Stimulated activated CD4-positive, alpha-beta T cell treated with anti-CD3 and anti-CD28 coated beads, TNF-alpha, amount 100 ng/mL, for 4 hours (primary cell): Measurements from ENCODE around the gene GJA1.

Source experiments
- DNase-seq, 3 experiments: peaks; one replicate each; pipeline ENCODE4 v3.0.0-alpha.2; 2020; ENCODE audit warnings: low read depth in 3 of 3

GJA1 gene

GRCh38 chr6:121482751-121483150 lies 47.3 kb downstream of the GJA1 start:
- no peak for DNase-seq

DNA sequence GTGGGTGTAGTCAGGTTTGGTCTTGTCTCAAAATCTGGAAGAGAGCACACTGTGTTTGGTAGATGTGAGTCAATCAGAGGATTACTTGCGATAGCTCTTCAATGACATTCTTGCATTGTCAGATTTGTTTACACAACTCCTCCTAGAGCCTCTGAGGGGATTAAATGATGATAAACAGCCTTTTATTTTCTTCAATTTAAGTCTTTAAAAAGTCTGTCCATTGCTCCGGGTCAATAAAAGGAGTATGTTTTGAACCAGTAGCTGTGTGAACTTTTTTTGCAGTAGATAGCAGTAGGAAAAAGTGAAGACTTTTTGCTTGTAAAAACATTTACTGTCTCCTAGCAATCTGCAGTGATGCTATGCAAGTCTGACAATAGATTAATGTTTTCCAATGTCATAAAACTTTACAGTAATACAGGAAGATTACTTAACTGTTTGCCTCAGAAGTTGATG lies 49.9 kb downstream of the GJA1 start:
- DNase-seq: no peak

GRCh38 chr6:121491576-121491975 lies 56.1 kb downstream of the GJA1 start:
- no peak for DNase-seq

- DNase-seq: no peak
These were observed 57.1 kb downstream of the GJA1 start for GRCh38 chr6:121492536-121492935.

- no peak for DNase-seq
These were observed 62.5 kb downstream of the GJA1 start for GRCh38 chr6:121497970-121498375.

GRCh38 chr6:121498481-121499276 lies 63.2 kb downstream of the GJA1 start:
- DNase-seq: no peak
